Nephron (organoid): Measurements from ENCODE around the gene MANSC1.

ENCODE experiments used
- H3K27ac Mint-ChIP-seq, 3 experiments: 2 replicates each; pipeline ENCODE4 v1.8.0; 2020; ENCODE audit warnings: mixed read lengths in 3 of 3, mild to moderate bottlenecking in 2 of 3, moderate library complexity in 1 of 3
- H3K27me3 Mint-ChIP-seq: 2 replicates; pipeline ENCODE4 v1.8.0; 2021; ENCODE audit warnings: low read depth, mild to moderate bottlenecking, moderate library complexity, mixed read lengths
- H3K36me3 Mint-ChIP-seq: 2 replicates; pipeline ENCODE4 v1.8.0; 2020; ENCODE audit warnings: low read depth, mixed read lengths
- H3K4me1 Mint-ChIP-seq: 2 replicates; pipeline ENCODE4 v1.8.0; 2020; ENCODE audit warnings: mixed read lengths
- H3K4me3 Mint-ChIP-seq, 3 experiments: 2 replicates each; pipeline ENCODE4 v1.8.0; 2020; ENCODE audit warnings: mild to moderate bottlenecking in 3 of 3, mixed read lengths in 3 of 3, moderate library complexity in 2 of 3
- H3K9me3 Mint-ChIP-seq: 2 replicates; pipeline ENCODE4 v1.8.0; 2020; ENCODE audit warnings: mixed read lengths
- CTCF ChIP-seq, 3 experiments: fragments of 200-600 bp; sonication (generic); IDR thresholded peaks; one replicate each; pipeline ENCODE4 v1.5.0; 2021; ENCODE audit warnings: antibody characterized with exemption in 3 of 3; ENCODE audit not compliant: unreplicated experiment in 3 of 3

Gene MANSC1

GRCh38 chr12:12349711-12350665, at the start of gene MANSC1:
Gene MANSC1 (minus strand): TSS chr12:12350242. CDS start chr12:12343314, 6,928 bp downstream.
- peak; percentile 54 to 66 (median 63) for TF ChIP-seq CTCF (IDR thresholded peaks at IDR 0.05; ENCODE audit: unreplicated experiment in 3 of 3)
- peak within 1 kb of the TSS; percentile 48 to 80 (median 79) for H3K27ac Mint-ChIP-seq

GRCh38 chr12:12399161-12399560, 49.1 kb upstream of the MANSC1 start:
- no peaks in the 10 kb centered on the region for H3K9me3 Mint-ChIP-seq
- H3K27me3 Mint-ChIP-seq, result no peaks in the 10 kb centered on the region
- TF ChIP-seq CTCF (IDR thresholded peaks at IDR 0.05; ENCODE audit: unreplicated experiment in 3 of 3), result no peak
- H3K4me3 Mint-ChIP-seq, result no peak overlapping the region
- H3K36me3 Mint-ChIP-seq, result no peaks in the 10 kb centered on the region
- H3K27ac Mint-ChIP-seq, result peak overlapping the region; percentile 24 to 96 (median 87)
- peaks cover 36% of the 10 kb centered on the region for H3K4me1 Mint-ChIP-seq

More at GRCh38 chr12:12349711-12350665, at the start of gene MANSC1:
- Mint-ChIP-seq H3K4me1 (peaks cover 9% of the 10 kb centered on the region), H3K9me3 (no peaks in the 10 kb centered on the region), H3K27me3 (peaks cover 3% of the 10 kb centered on the region), H3K4me3 (peak within 1 kb of the TSS; percentile 81 to 85 (median 84)), H3K36me3 (no peaks in the 10 kb centered on the region)

GRCh38 chr12:12398026-12398859, 48.2 kb upstream of the MANSC1 start:
- Mint-ChIP-seq H3K36me3 (no peaks in the 10 kb centered on the region), H3K9me3 (no peaks in the 10 kb centered on the region), H3K4me1 (peaks cover 36% of the 10 kb centered on the region), H3K27me3 (no peaks in the 10 kb centered on the region), H3K27ac (peak overlapping the region; percentile 81 to 96 (median 87)), H3K4me3 (peak overlapping the region in 2 of 3 experiments; percentile 0 to 22)
- no peak for TF ChIP-seq CTCF (IDR thresholded peaks at IDR 0.05; ENCODE audit: unreplicated experiment in 3 of 3)

GRCh38 chr12:12397184-12397583, 47.1 kb upstream of the MANSC1 start:
- Mint-ChIP-seq H3K27ac (peak overlapping the region; percentile 81 to 96 (median 85)), H3K4me1 (peaks cover 39% of the 10 kb centered on the region), H3K4me3 (peak overlapping the region in 2 of 3 experiments; percentile 24 to 26), H3K9me3 (no peaks in the 10 kb centered on the region), H3K27me3 (no peaks in the 10 kb centered on the region), H3K36me3 (no peaks in the 10 kb centered on the region)
- no peak for TF ChIP-seq CTCF (IDR thresholded peaks at IDR 0.05; ENCODE audit: unreplicated experiment in 3 of 3)

GRCh38 chr12:12396694-12397093, 46.7 kb upstream of the MANSC1 start:
- H3K9me3 Mint-ChIP-seq, result no peaks in the 10 kb centered on the region

More at GRCh38 chr12:12396694-12397093, 46.7 kb upstream of the MANSC1 start:
- TF ChIP-seq CTCF (IDR thresholded peaks at IDR 0.05; ENCODE audit: unreplicated experiment in 3 of 3), result no peak
- Mint-ChIP-seq H3K4me1 (peaks cover 41% of the 10 kb centered on the region), H3K27me3 (no peaks in the 10 kb centered on the region), H3K27ac (peak overlapping the region; percentile 81 to 96 (median 85)), H3K36me3 (no peaks in the 10 kb centered on the region), H3K4me3 (no peak overlapping the region)
